HCT116 (cell line): Measurements from ENCODE around the gene SORCS2.

Experiments
- EZH2 ChIP-seq: fragments of 200-600 bp; sonication (generic); IDR thresholded peaks from 2 replicates; pipeline ENCODE4 v1.6.1; 2017; ENCODE audit warnings: antibody characterized with exemption, mixed run types
- ZNF274 ChIP-seq: fragments of 200-500 bp; sonication (Bioruptor generic); IDR thresholded peaks from 2 replicates; pipeline ENCODE4 v1.6.1; 2014; ENCODE audit warnings: mild to moderate bottlenecking, low read depth, low read length, inconsistent platforms

- TF ChIP-seq ZNF274: no peak
- TF ChIP-seq EZH2: no peak
Observed at GRCh38 chr4:7395645-7396044, 203.3 kb downstream of the SORCS2 start.
